ENCODE results near the gene PBX2.

Gene PBX2

GRCh38 chr6:32176476-32177182, 13.4 kb downstream of the PBX2 start:
- peaks cover 53% of the 10 kb centered on the region for H3K79me2 ChIP-seq (ENCODE audit: control insufficient read depth, low read length)

GRCh38 chr6:32175711-32176475, 14.1 kb downstream of the PBX2 start, which contains the start of gene AGPAT1:
Gene AGPAT1, minus strand, starts transcription at chr6:32176084. Its CDS starts 4,588 bp downstream, at chr6:32171496.
- no peaks in the 10 kb centered on the region for H4K20me1 ChIP-seq (ENCODE audit: control insufficient read depth, insufficient read depth, low read depth, low read length)
- peaks cover 49% of the 10 kb centered on the region for H3K4me1 ChIP-seq (ENCODE audit: control insufficient read depth, low read length)
- peaks cover 25% of the 10 kb centered on the region for H3K36me3 ChIP-seq (ENCODE audit: control insufficient read depth, low read length)
- H3F3A ChIP-seq (ENCODE audit: control insufficient read depth, insufficient read depth): peaks cover 15% of the 10 kb centered on the region
- TF ChIP-seq, protein P1, sequence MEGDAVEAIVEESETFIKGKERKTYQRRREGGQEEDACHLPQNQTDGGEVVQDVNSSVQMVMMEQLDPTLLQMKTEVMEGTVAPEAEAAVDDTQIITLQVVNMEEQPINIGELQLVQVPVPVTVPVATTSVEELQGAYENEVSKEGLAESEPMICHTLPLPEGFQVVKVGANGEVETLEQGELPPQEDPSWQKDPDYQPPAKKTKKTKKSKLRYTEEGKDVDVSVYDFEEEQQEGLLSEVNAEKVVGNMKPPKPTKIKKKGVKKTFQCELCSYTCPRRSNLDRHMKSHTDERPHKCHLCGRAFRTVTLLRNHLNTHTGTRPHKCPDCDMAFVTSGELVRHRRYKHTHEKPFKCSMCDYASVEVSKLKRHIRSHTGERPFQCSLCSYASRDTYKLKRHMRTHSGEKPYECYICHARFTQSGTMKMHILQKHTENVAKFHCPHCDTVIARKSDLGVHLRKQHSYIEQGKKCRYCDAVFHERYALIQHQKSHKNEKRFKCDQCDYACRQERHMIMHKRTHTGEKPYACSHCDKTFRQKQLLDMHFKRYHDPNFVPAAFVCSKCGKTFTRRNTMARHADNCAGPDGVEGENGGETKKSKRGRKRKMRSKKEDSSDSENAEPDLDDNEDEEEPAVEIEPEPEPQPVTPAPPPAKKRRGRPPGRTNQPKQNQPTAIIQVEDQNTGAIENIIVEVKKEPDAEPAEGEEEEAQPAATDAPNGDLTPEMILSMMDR (IDR thresholded peaks at IDR 0.05; ENCODE audit: low read depth, low read length, poor library complexity, severe bottlenecking): no peak
- no peak for TF ChIP-seq EZH2phosphoT487 (IDR thresholded peaks at IDR 0.05; ENCODE audit: borderline replicate concordance, low read length)
- peak within 1 kb of the TSS; percentile 99 for H3K4me2 ChIP-seq (ENCODE audit: low read length)
- H3K9me3 ChIP-seq (ENCODE audit: control insufficient read depth, insufficient read depth, low read length): no peaks in the 10 kb centered on the region
- no peaks in the 10 kb centered on the region for H3K27me3 ChIP-seq (ENCODE audit: control insufficient read depth, low read length)
- peak within 1 kb of the TSS; percentile 85 for H3K4me3 ChIP-seq (ENCODE audit: low read length)
- peak within 1 kb of the TSS; percentile 94 for H3K27ac ChIP-seq (ENCODE audit: low read depth, low read length)
- H3K9me2 ChIP-seq (replicated peaks; ENCODE audit: control insufficient read depth, low read length): no peaks in the 10 kb centered on the region
- peaks cover 48% of the 10 kb centered on the region for H3K79me2 ChIP-seq (ENCODE audit: control insufficient read depth, low read length)

More at GRCh38 chr6:32176476-32177182, 13.4 kb downstream of the PBX2 start:
- peak overlapping the region; percentile 85 for H3K4me3 ChIP-seq (ENCODE audit: low read length)
- H3K36me3 ChIP-seq (ENCODE audit: control insufficient read depth, low read length): peaks cover 29% of the 10 kb centered on the region
- H3K9me2 ChIP-seq (replicated peaks; ENCODE audit: control insufficient read depth, low read length): no peaks in the 10 kb centered on the region
- no peaks in the 10 kb centered on the region for H4K20me1 ChIP-seq (ENCODE audit: control insufficient read depth, insufficient read depth, low read depth, low read length)
- no peaks in the 10 kb centered on the region for H3K9me3 ChIP-seq (ENCODE audit: control insufficient read depth, insufficient read depth, low read length)
- peak overlapping the region; percentile 99 for H3K4me2 ChIP-seq (ENCODE audit: low read length)
- TF ChIP-seq EZH2phosphoT487 (IDR thresholded peaks at IDR 0.05; ENCODE audit: borderline replicate concordance, low read length): no peak
- TF ChIP-seq, protein P1 (IDR thresholded peaks at IDR 0.05; ENCODE audit: low read depth, low read length, poor library complexity, severe bottlenecking): no peak
- peak overlapping the region; percentile 94 for H3K27ac ChIP-seq (ENCODE audit: low read depth, low read length)
- H3F3A ChIP-seq (ENCODE audit: control insufficient read depth, insufficient read depth): peaks cover 15% of the 10 kb centered on the region
- no peaks in the 10 kb centered on the region for H3K27me3 ChIP-seq (ENCODE audit: control insufficient read depth, low read length)
- peaks cover 49% of the 10 kb centered on the region for H3K4me1 ChIP-seq (ENCODE audit: control insufficient read depth, low read length)

DNA sequence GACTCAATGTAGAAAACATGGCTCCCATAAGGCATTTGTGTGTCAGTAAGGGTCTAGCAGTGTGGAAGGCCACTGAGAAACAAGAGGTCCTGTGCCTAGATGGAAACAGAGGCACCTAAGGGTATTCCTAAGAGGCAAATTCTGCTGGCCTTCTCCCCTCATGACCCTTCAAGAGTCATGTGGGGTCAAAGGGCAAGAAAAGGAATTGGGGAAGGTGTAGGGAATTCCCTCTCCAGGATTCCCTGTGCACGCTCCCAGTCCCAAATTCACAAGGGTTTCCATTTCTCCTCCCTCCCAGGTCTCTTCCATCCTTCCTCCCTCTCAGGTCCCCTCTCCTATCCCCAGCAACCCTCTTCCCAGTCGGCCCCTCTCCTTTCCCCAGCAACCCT, 14.7 kb downstream of the PBX2 start:
- no peaks in the 10 kb centered on the region for H3K27me3 ChIP-seq (ENCODE audit: control insufficient read depth, low read length)
- no peaks in the 10 kb centered on the region for H3K9me2 ChIP-seq (replicated peaks; ENCODE audit: control insufficient read depth, low read length)
- peaks cover 49% of the 10 kb centered on the region for H3K4me1 ChIP-seq (ENCODE audit: control insufficient read depth, low read length)
- H3K27ac ChIP-seq (ENCODE audit: low read depth, low read length): no peak overlapping the region; the same call in 1 of the 2 replicates
- H3K4me2 ChIP-seq (ENCODE audit: low read length): peak overlapping the region; percentile 99
- H3K36me3 ChIP-seq (ENCODE audit: control insufficient read depth, low read length): peaks cover 24% of the 10 kb centered on the region
- no peak for TF ChIP-seq EZH2phosphoT487 (IDR thresholded peaks at IDR 0.05; ENCODE audit: borderline replicate concordance, low read length)
- TF ChIP-seq, protein P1 (IDR thresholded peaks at IDR 0.05; ENCODE audit: low read depth, low read length, poor library complexity, severe bottlenecking): no peak
- H4K20me1 ChIP-seq (ENCODE audit: control insufficient read depth, insufficient read depth, low read depth, low read length): no peaks in the 10 kb centered on the region
- H3K79me2 ChIP-seq (ENCODE audit: control insufficient read depth, low read length): peaks cover 48% of the 10 kb centered on the region
- no peaks in the 10 kb centered on the region for H3K9me3 ChIP-seq (ENCODE audit: control insufficient read depth, insufficient read depth, low read length)
- H3F3A ChIP-seq (ENCODE audit: control insufficient read depth, insufficient read depth): peaks cover 15% of the 10 kb centered on the region
- peak overlapping the region; percentile 85 for H3K4me3 ChIP-seq (ENCODE audit: low read length)

Data from DOHH2 (cell line).